WTC11 (cell line): ENCODE data around the gene ANKRD29. TPM values are rescaled to one million over a fixed set of nuclear protein-coding genes. Genes with fewer than 3 reads are reported as not detected.
A peak's percentile ranks its signal among the peaks of the same experiment; 100 is the strongest.
"Not testable (repeated sequence)": the region's sequence is repeated elsewhere in the genome, so short reads cannot be mapped to it uniquely, and the experiment has no call there.

ENCODE experiments used
- ATAC-seq: fragments of 200-7000 bp; cut with Tn5 transposase; 2 replicates; pipeline ENCODE4 v1.10.0; 2021; ENCODE audit warnings: mild to moderate bottlenecking, moderate library complexity
- CTCF ChIA-PET: fragments of 300-600 bp; sonication (Branson Sonifier 250); formaldehyde crosslinking; loops from one replicate; lab custom pipeline; 2021; ENCODE audit warnings: antibody characterized with exemption; lab: Charles Lee
- POLR2A ChIA-PET: fragments of 350-600 bp; sonication (Branson Sonifier 250); formaldehyde crosslinking; loops from one replicate; lab custom pipeline; 2021; ENCODE audit warnings: antibody characterized with exemption; lab: Charles Lee
- DNase-seq: peaks from one replicate; pipeline ENCODE4 v3.0.0; 2021; ENCODE audit warnings: low spot score
- H3K27ac Mint-ChIP-seq: 2 replicates; pipeline ENCODE4 v1.8.0; 2021; ENCODE audit warnings: mixed read lengths
- H3K27me3 Mint-ChIP-seq: 2 replicates; pipeline ENCODE4 v1.8.0; 2021; ENCODE audit warnings: low read depth, mild to moderate bottlenecking, moderate library complexity, mixed read lengths
- H3K36me3 Mint-ChIP-seq: 2 replicates; pipeline ENCODE4 v1.8.0; 2021; ENCODE audit warnings: mixed read lengths
- H3K4me1 Mint-ChIP-seq: 2 replicates; pipeline ENCODE4 v1.8.0; 2022; ENCODE audit warnings: mixed read lengths
- H3K4me3 Mint-ChIP-seq: 2 replicates; pipeline ENCODE4 v1.8.0; 2021; ENCODE audit warnings: mild to moderate bottlenecking, moderate library complexity, mixed read lengths
- H3K9me3 Mint-ChIP-seq: 2 replicates; pipeline ENCODE4 v1.8.0; 2021; ENCODE audit warnings: mixed read lengths
- AFF4 ChIP-seq: sonication (generic); formaldehyde crosslinking; IDR thresholded peaks from 2 replicates; pipeline ENCODE4 v1.8.1; 2023; ENCODE audit warnings: mild to moderate bottlenecking, missing genetic modification reagents, borderline replicate concordance
- CREB1 ChIP-seq: sonication (generic); formaldehyde crosslinking; IDR thresholded peaks from 2 replicates; pipeline ENCODE4 v1.8.0; 2023; ENCODE audit warnings: mild to moderate bottlenecking, missing genetic modification reagents
- CREM ChIP-seq: sonication (generic); formaldehyde crosslinking; IDR thresholded peaks from 2 replicates; pipeline ENCODE4 v1.8.1; 2022; ENCODE audit warnings: mild to moderate bottlenecking, missing genetic modification reagents, moderate library complexity
- CTCF ChIP-seq: fragments of 200-600 bp; IDR thresholded peaks from 2 replicates; pipeline ENCODE4 v1.8.0; 2022; ENCODE audit warnings: antibody characterized with exemption
- FOXP4 ChIP-seq: sonication (generic); formaldehyde crosslinking; IDR thresholded peaks from 2 replicates; pipeline ENCODE4 v1.8.0; 2022; ENCODE audit warnings: mild to moderate bottlenecking, missing genetic modification reagents
- JUN ChIP-seq: sonication (generic); formaldehyde crosslinking; IDR thresholded peaks from 2 replicates; pipeline ENCODE4 v1.8.0; 2023; ENCODE audit warnings: mild to moderate bottlenecking, missing genetic modification reagents
- MXD4 ChIP-seq: fragments of 250-450 bp; sonication (Bioruptor Pico); IDR thresholded peaks from 2 replicates; pipeline ENCODE4 v1.8.0; 2021; ENCODE audit warnings: mild to moderate bottlenecking, moderate library complexity, borderline replicate concordance
- SMAD3 ChIP-seq: sonication (generic); formaldehyde crosslinking; IDR thresholded peaks from 2 replicates; pipeline ENCODE4 v1.8.0; 2022; ENCODE audit warnings: missing genetic modification reagents, mild to moderate bottlenecking, borderline replicate concordance
- ZNF121 ChIP-seq: sonication (generic); formaldehyde crosslinking; IDR thresholded peaks from 2 replicates; pipeline ENCODE4 v1.8.0; 2023; ENCODE audit warnings: missing genetic modification reagents
- ZNF263 ChIP-seq: sonication (generic); formaldehyde crosslinking; IDR thresholded peaks from 2 replicates; pipeline ENCODE4 v1.8.1; 2022; ENCODE audit warnings: low read depth, mild to moderate bottlenecking, moderate library complexity, missing genetic modification reagents
- ZNF425 ChIP-seq: fragments of 250-450 bp; sonication (Bioruptor Pico); conservative IDR thresholded peaks from 2 replicates; pipeline ENCODE4 v1.9.0; 2021; ENCODE audit warnings: mild to moderate bottlenecking
- total RNA-seq: library from RNA; stranded (reverse); gene quantifications from 3 replicates; pipeline ENCODE4 v1.2.3, GENCODE V29; 2021

Gene ANKRD29
- total RNA-seq, 1 experiment from 2014 or later = 4.9 TPM

- TF ChIP-seq CTCF = no peak
Measured at GRCh38 chr18:23640052-23640451, 22.7 kb downstream of the ANKRD29 start (continued).

- H3K27ac Mint-ChIP-seq, H3K9me3 Mint-ChIP-seq, DNase-seq, H3K27me3 Mint-ChIP-seq, H3K36me3 Mint-ChIP-seq, H3K4me3 Mint-ChIP-seq, ATAC-seq, POLR2A ChIA-PET: not testable (repeated sequence)
- CTCF ChIA-PET = interaction anchor here (0.6 to 3.4 kb wide), 2 partner anchors 67 to 514 kb away, joined by 4 to 15 read pairs; no protein-coding TSS in a partner anchor
- H3K4me1 Mint-ChIP-seq = peaks cover 12% of the 10 kb centered on the region
- peak; percentile 10; the same call in 1 of the 2 replicates for TF ChIP-seq ZNF121
Measured at GRCh38 chr18:23636433-23636832, 26.3 kb downstream of the ANKRD29 start.

- TF ChIP-seq AFF4 (CRISPR knock-in tag) = no peak
- no peak for TF ChIP-seq CREB1 (CRISPR knock-in tag)
- TF ChIP-seq MXD4 (CRISPR knock-in tag) = no peak
- no peak for TF ChIP-seq CREM (CRISPR knock-in tag)
- TF ChIP-seq JUN (CRISPR knock-in tag) = no peak
- TF ChIP-seq SMAD3 (CRISPR knock-in tag) = no peak
- TF ChIP-seq FOXP4 = no peak
- no peak for TF ChIP-seq ZNF425 (CRISPR knock-in tag)
- no peak for TF ChIP-seq ZNF263 (CRISPR knock-in tag)
- no peak for DNase-seq
- no peaks in the 10 kb centered on the region for H3K36me3 Mint-ChIP-seq
- POLR2A ChIA-PET = no interaction called here
- no peak overlapping the region for H3K27ac Mint-ChIP-seq
- no peaks in the 10 kb centered on the region for H3K27me3 Mint-ChIP-seq
- H3K9me3 Mint-ChIP-seq = no peaks in the 10 kb centered on the region
- no peak overlapping the region for H3K4me3 Mint-ChIP-seq
- CTCF ChIA-PET = interaction anchor here (3.4 kb wide), 1 partner anchor 67 kb away, joined by 15 read pairs; no protein-coding TSS in a partner anchor
- peaks cover 13% of the 10 kb centered on the region for H3K4me1 Mint-ChIP-seq
- no peak for ATAC-seq
Measured at GRCh38 chr18:23636071-23636399, 26.7 kb downstream of the ANKRD29 start.
